Stimulated activated CD4-positive, alpha-beta T cell treated with anti-CD3 and anti-CD28 coated beads, TNF-alpha, amount 100 ng/mL, for 48 hours (primary cell): Measurements from ENCODE around the gene MMP20.
"Not testable (repeated sequence)": the region's sequence is repeated elsewhere in the genome, so short reads cannot be mapped to it uniquely, and the experiment has no call there.

Source experiments
- DNase-seq, 3 donors: peaks; one replicate each; pipeline ENCODE4 v3.0.0-alpha.2; 2020; ENCODE audit warnings: low read depth in 3 of 3

The MMP20 gene

GRCh38 chr11:102625177-102625576, at the start of gene MMP20:
TSS of gene MMP20 (minus strand) at chr11:102625332. CDS start at chr11:102625319, 13 bp downstream.
- DNase-seq: no peak

GRCh38 chr11:102669664-102670063, 44.5 kb upstream of the MMP20 start:
- no peak for DNase-seq

- DNase-seq: no peak
These were observed 41.3 kb upstream of the MMP20 start for GRCh38 chr11:102666331-102666957.

DNA sequence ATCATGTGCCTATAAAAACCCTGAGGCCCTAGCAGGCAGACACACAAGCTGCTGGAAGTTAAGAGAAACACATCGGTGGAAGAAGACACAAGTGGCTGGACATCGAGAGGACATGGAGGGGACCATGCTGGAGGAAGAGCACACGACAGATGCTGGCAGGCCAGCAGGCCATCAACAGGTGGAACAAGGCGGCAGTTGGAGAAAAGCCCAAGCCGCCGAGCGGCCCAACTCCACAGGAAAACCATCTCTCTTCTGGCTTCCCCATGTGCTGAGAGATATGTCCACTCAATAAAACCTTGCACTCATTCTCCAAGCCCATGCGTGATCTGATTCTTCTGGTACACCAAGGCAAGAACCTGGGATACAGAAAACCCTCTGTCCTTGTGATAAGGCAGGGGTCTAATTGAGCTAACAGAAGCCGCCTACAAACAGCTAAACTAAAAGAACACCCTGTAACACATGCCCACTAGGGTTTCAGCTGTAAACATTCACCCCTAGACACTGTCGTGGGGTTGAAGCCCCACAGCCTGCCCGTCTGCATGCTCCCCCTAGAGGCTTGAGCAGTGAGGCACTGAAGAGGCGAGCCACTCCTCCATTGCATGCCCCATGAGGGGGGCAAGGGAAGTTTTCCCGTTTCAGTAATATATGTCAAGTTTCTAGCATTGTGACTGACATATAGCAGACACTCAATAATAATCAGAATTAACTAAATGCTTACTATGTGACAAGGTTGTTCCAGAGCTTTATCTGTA, 39.0 kb upstream of the MMP20 start:
- peak in 1 of 3 donors; percentile 3 for DNase-seq

DNA sequence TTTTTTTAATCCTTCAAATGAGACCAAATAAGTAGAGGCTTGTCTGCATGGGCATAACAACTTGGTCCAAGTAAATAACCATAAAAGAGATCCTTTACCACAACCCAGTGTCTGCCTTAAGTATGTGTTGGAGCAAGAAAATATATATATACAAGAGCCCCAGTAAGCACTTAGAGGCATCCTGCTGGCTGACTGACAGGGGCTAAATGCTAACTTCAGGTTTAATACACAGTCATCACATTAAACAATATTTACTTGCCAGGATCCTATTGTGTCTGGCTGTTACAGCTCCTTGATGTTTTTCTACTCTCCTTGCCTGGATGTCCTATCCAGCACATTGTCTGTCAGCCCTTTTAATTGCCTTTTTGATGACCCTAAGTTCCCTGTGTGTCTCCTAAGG, 37.5 kb upstream of the MMP20 start:
- no peak for DNase-seq

DNA sequence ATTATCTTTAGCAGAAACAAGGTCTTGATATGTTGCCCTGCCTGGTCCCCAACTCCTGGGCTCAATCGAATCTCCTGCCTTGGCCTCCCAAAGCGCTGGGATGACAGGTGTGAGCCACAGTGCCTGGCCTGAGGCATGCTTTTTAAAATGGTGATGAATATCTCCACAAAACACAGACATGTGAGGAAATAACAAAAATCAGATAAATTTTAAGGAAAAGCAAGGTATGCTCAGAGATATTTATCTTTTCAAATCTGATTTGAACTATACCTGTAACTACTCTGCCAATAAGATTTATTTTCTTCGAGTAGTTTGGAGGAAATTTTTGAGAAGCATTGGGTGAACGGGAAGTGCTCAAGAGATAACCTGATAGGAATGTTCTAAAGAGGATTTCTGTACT, 35.9 kb upstream of the MMP20 start:
- no peak for DNase-seq

DNA sequence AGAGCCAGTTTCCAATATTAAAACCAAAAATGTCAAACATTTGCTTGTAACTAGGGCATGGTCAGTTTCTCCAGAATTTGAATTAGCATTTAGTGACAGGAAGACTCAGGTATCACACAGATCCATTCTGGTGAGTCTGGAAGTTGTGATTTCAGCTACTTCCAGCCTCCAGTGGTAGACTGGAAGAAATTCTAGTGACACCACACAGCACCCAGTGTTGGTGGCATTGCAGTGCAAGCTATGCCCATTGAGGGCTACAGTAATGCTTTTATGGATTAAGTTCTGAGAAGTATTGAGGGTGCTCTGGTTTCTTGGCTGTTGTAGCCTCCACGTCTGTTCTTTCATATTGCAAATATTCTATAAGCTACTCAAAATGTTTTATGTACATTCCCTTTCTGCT, 31.4 kb upstream of the MMP20 start:
- DNase-seq: no peak

DNA sequence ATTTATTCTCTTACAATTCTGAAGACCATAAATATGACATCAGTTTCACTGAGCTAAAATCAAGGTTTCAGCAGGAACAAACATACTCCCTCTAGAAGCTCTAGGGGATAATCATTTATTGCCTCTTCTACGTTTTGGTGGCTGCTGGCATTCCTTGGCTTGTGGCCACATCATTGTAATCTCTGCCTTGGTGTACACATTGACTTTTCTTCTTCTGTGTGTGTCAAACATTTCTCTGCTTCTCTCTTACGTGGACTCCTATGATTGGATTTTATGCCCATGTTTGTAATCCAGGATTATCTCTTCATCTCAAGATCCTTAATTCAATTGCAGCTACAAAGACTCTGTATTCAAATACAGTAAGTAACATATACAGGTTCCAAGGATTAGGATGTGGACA, 30.4 kb upstream of the MMP20 start:
- no peak for DNase-seq

GRCh38 chr11:102654761-102655160, 29.6 kb upstream of the MMP20 start:
- no peak for DNase-seq

GRCh38 chr11:102653744-102654291, 28.7 kb upstream of the MMP20 start:
- DNase-seq: no peak

DNA sequence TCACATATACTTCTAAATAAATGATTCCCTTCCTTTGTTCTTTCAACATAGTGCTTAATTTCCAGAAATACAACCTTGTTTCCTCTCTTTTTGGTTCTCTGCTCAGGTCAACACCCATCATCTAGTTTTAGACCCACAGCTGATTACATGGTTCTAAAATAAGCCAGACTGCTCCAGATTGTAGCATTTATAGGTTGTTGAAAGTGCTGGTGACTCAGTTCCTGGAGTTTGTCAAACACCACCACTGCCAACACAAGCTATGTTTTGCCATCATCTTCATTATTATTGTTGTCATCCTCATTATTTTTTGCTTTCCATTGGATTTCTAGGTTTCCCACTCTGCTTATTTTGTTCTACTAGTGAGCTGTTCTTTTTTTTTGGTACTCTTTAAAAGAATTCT, 22.3 kb upstream of the MMP20 start:
- DNase-seq: no peak

DNA sequence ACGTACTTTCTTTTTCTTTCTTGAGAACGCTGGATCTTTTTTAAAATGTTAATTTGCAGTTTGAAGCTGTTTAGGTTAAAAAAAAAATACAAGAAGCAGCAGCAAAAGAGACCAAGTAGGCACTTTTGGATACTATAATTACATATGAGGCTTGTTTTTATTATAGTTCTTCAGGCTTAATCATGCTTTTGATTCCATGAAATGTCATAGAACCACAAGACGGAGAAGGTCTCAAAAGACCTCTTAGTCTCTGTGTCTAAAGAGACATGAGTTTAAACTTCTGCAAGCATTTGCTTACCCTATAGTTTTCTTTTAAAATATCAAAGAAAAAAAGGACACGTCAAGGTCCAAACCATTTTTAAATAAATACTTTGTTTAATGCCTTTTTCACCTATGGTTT, 18.8 kb upstream of the MMP20 start:
- no peak for DNase-seq

DNA sequence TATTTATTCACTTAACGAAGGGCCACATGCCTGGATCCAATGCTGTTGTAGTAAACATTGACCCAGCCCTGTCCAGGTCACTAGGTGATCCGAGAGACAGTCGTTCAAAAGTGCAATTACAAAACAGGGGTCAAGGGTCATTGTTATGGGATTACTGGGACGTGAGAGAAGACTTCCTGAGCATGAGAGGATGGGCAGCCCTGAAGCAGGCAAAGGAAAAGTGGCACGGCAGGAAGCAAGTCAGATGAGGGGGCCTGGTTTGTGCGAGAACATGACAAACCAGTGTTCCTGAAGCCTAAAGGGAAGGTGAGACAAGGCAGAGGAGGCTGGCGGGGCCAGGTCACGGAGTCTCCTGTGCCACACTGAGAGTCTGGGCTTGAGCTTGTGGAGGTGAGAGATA, 15.8 kb upstream of the MMP20 start:
- DNase-seq: no peak

DNA sequence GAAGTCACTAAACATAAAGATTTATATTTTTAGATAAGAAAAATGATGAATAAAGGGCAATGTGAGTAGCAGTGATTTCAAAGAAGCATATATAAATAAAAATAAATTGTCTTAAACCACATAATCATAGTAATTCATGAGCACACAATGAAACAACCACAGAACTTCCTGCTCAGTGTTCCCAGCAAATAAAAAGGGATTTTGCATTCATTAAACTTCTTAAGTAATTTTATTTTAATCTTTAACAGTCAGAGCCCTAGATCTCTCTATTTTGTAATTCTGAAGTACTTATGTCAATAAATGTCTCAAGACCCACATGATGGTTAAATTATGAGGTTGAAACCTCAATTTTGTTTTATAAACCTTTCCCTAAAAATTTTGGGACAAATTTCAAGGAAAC, 14.5 kb upstream of the MMP20 start:
- no peak for DNase-seq

GRCh38 chr11:102637731-102638130, 12.6 kb upstream of the MMP20 start:
- DNase-seq: no peak

- DNase-seq: no peak
These were observed 8.4 kb upstream of the MMP20 start for GRCh38 chr11:102633385-102634026.

DNA sequence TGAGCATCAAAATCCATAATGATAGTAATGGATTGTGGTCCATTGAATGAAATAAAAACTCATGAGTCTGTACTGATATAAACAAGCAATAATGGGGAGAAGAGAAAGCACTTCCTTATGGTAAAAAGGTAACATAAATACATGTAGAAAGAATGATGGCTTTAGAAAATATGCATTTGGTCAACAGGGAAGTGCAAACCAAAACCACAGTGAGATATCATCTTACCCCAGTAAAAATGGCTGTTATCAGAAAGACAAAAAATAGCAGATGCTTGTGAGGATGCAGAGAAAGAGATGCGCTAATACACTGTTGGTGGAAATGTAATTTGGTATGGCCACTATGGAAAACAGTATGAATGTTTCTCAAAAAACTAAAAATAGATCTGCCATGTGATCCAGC, 6.9 kb upstream of the MMP20 start:
- DNase-seq: no peak

- DNase-seq: no peak
These were observed 5.7 kb upstream of the MMP20 start for GRCh38 chr11:102630598-102631448.

DNA sequence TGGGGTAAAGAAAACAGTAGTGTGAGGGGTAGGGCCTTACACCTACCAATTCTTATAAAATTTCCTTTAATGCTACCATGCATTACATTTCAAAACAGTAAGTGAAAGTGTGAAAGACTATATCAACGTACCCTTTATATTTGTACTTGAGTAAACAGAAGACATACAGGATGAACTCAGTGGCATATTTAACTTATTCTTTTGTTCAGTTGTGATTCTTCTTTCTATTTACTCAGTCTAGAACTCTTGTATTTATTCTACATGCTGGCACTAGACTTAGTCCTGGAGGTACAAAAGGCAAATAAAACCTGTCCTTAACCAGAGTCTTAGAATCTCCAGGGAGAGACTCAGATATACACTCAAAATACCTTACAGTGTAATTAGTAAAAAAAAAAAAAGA, 4.8 kb upstream of the MMP20 start:
- DNase-seq: not testable (repeated sequence)

GRCh38 chr11:102626676-102627075, 1.5 kb upstream of the MMP20 start:
- no peak for DNase-seq

GRCh38 chr11:102623998-102624397, 1.1 kb downstream of the MMP20 start:
- DNase-seq: no peak

- no peak for DNase-seq
These were observed 2.0 kb downstream of the MMP20 start for GRCh38 chr11:102623128-102623527.
